GM12875 (cell line): ENCODE results near the gene PLXNB3.

Experiments used
- H3K4me3 ChIP-seq: one replicate; pipeline ENCODE4 v1.5.1; 2011; ENCODE audit warnings: low read depth, low read length, control low read depth
- TF ChIP-seq, protein P1 (sequence below): IDR thresholded peaks from 2 replicates; pipeline ENCODE4 v1.5.1; 2011; ENCODE audit warnings: low read depth, mild to moderate bottlenecking, control low read depth, inconsistent platforms, low read length, moderate library complexity, borderline replicate concordance; ENCODE audit not compliant: insufficient read depth

Gene PLXNB3

DNA sequence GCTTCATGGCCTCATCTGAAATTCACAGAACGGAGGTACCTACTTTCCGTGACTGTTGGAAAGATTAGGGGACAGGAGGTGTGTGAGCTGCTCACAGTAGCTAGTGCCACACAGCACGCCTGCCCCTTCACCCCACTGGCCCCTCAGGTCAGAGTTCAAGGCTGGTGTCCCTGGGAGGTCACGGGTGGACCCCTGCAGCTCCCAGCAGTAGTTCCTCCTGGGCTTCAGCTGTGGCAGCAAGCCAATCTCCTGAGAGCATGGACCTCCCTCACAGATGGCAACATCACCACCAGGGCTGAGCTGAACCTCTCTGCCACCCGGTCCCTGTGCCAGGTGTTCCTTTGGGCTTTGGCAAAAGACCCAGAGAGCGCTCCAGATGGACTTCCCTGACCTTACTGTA lies 28.3 kb downstream of the PLXNB3 start:
- no peak overlapping the region for H3K4me3 ChIP-seq
- TF ChIP-seq, protein P1, sequence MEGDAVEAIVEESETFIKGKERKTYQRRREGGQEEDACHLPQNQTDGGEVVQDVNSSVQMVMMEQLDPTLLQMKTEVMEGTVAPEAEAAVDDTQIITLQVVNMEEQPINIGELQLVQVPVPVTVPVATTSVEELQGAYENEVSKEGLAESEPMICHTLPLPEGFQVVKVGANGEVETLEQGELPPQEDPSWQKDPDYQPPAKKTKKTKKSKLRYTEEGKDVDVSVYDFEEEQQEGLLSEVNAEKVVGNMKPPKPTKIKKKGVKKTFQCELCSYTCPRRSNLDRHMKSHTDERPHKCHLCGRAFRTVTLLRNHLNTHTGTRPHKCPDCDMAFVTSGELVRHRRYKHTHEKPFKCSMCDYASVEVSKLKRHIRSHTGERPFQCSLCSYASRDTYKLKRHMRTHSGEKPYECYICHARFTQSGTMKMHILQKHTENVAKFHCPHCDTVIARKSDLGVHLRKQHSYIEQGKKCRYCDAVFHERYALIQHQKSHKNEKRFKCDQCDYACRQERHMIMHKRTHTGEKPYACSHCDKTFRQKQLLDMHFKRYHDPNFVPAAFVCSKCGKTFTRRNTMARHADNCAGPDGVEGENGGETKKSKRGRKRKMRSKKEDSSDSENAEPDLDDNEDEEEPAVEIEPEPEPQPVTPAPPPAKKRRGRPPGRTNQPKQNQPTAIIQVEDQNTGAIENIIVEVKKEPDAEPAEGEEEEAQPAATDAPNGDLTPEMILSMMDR, result no peak

DNA sequence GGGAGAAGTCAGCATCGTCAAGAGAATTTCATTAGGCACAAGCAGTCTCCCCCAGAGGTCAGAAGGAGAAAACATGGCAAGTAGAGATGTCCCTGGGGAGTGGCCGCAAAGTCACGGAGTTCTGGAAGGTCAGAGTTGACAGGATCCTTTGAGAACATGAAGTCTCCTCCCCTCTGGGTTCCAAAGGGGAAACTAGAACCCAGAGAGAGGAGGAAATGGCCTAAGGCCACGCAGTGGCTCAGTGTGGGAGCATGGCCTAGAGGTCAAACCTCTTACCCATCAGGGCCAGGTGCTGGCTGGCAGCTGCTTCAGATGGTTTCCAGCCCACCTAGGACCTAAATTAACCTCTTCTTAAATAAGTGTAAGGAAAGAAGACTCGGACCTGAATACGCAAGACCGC lies 29.2 kb downstream of the PLXNB3 start:
- TF ChIP-seq, protein P1, result no peak
- H3K4me3 ChIP-seq, result peak overlapping the region; percentile 85

DNA sequence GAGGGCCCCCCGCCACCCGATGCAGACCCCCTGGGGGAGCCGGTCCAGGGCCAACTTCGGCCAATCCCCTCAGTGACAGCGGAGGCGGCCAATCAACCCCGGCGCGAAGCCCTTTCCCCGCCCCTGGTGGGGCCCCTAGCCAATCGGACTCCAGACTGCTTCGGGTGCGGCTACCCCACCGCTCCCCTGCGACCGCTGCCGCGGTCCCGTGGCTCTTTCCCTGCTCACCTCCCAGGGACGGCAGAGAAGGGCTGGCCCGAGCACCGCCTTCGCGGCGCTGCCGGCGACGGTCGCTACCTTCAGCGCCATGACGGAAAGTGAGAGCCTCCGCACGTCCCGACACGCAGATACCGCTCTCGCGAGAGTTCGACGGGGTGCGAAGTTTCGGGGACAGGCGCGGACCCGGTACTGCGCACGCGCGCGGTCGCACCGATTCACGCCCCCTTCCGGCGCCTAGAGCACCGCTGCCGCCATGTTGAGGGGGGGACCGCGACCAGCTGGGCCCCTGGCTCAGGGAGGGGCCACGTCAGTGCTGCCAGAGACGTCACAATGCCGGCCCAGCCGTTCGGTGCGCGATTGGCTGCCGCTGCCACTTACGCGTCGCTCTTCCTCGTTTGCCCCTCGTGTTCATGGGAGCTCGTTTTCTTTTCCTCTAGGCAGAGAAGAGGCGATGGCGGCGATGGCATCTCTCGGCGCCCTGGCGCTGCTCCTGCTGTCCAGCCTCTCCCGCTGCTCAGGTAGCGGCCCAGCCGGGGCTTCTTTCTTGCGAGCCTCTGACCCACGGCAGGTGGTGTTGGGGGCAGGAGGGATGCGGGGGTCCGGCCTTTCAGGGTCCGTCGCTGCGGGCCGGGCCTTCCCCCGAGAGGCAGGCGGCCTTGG lies 30.2 kb downstream of the PLXNB3 start, which contains the start of the genes IDH3G and SSR4:
IDH3G (minus strand) TSS at position 358 of the 879 bp plus-strand sequence; CDS start at position 309, 49 bp downstream.
SSR4 (plus strand) TSS at position 651 of the 879 bp plus-strand sequence; CDS start at position 671, 20 bp downstream.
- TF ChIP-seq, protein P1, result no peak
- peak within 1 kb of the TSS; percentile 85 for H3K4me3 ChIP-seq

DNA sequence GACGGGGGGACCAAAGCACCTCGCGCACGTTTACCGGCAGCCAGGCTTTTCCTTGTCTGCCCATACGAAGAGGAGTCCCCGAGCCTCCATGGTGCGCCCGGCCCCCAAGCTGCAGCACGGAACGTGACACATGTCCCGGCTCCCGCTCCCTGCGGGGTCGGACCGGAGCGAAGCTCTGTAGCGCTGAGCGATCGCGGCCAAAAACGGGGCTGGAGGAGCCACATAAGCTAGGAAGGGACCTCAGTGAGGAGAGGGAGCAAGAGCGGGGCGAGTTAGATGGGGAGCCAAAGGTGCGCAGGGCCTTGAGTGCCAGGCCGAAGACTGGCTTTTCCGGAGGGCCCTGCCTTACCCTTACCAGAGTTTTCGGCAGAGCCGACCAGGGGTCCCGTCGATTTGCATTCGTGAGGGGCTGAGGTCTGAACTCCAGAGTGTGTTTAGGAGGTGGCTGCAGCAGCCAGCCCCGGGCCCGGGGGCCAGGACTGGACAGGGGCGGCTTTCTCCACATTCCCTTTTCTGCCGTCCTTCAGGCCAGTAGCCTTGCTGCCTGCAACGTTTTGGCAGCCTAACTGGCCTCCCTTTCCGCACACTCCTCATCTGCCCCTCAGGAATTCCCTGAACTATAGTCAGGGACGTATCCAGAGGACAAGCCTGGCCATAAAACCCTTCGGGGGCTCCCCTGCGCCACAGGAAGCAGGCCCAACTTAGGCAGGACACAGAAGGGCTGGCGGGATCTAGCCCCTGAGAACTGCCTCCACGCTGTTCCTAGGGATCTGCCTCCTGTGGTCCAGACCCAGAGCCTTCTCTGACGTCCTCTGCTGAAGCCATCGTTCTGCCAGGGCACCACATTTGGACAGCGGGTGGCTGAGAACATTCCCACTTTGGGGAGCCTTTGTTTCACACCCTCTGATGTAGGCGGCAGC lies 31.1 kb downstream of the PLXNB3 start:
- TF ChIP-seq, protein P1, result no peak
- H3K4me3 ChIP-seq, result peak overlapping the region; percentile 83

DNA sequence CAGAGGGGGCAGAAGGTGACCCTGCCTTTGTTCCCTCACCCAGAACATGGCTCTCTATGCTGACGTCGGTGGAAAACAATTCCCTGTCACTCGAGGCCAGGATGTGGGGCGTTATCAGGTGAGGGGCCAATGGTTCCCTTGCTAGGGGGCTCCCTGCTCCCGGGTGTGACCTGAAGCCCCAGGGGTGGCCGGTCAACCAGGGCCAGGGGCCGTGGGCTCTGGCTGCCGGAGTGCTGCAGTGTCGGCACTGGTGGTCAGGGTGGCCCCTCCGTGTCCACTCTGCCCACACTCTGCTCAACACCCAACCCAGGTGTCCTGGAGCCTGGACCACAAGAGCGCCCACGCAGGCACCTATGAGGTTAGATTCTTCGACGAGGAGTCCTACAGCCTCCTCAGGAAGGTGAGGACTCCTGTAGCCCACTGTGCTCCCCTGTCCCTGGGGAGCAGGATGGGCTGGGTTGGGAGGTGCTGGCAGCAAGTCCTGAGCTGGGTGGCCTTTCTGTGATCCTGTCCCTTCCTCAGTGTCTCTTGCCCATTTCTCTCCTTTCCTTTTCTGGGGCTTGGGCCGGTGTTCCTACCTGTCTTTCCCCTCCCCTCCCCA lies 33.5 kb downstream of the PLXNB3 start:
- TF ChIP-seq, protein P1, result no peak

GRCh38 chrX:153799326-153799725 lies 35.3 kb downstream of the PLXNB3 start:
- H3K4me3 ChIP-seq, result no peak overlapping the region
- TF ChIP-seq, protein P1, result no peak

More for the DNA sequence above, 33.5 kb downstream of the PLXNB3 start:
- H3K4me3 ChIP-seq, result no peak overlapping the region
